Spleen (tissue), 11 donors: ENCODE data around the gene FBXO28. TPM values are rescaled to one million over a fixed set of nuclear protein-coding genes. Genes with fewer than 3 reads are reported as not detected.

Experiments used
- DNase-seq: peaks from one replicate; pipeline ENCODE4 v3.0.0-alpha.2; 2020
- H3K27ac ChIP-seq, 8 donors: fragments of 200-600 bp; sonication (generic) in 7 of 8; 1 replicate in 4 of 8; 2 replicates in 4 of 8; pipeline versions ENCODE4 v1.5.0 to v1.8.0; 2016 to 2021; ENCODE audit warnings: inconsistent platforms in 4 of 8, mild to moderate bottlenecking in 4 of 8, moderate library complexity in 1 of 8
- H3K27me3 ChIP-seq, 7 donors: fragments of 200-600 bp; sonication (generic) in 6 of 7; replicated peaks in 1 of 7; 1 replicate in 4 of 7; 2 replicates in 3 of 7; pipeline versions ENCODE4 v1.5.0 to v1.8.0; 2016 to 2021; ENCODE audit warnings: inconsistent platforms in 3 of 7, mild to moderate bottlenecking in 1 of 7
- H3K36me3 ChIP-seq, 6 donors: fragments of 200-600 bp; sonication (generic) in 5 of 6; 1 replicate in 4 of 6; 2 replicates in 2 of 6; pipeline versions ENCODE4 v1.5.0 to v1.8.0; 2016 to 2021; ENCODE audit warnings: inconsistent platforms in 2 of 6
- H3K4me1 ChIP-seq, 6 donors: fragments of 200-600 bp; sonication (generic) in 5 of 6; 1 replicate in 3 of 6; 2 replicates in 3 of 6; pipeline versions ENCODE4 v1.5.0 to v1.8.0; 2016 to 2021; ENCODE audit warnings: inconsistent platforms in 3 of 6
- H3K4me3 ChIP-seq, 8 donors: fragments of 200-600 bp; sonication (generic) in 7 of 8; 1 replicate in 4 of 8; 2 replicates in 4 of 8; pipeline versions ENCODE4 v1.5.0 to v1.8.0; 2016 to 2021; ENCODE audit warnings: inconsistent platforms in 4 of 8, mild to moderate bottlenecking in 4 of 8, moderate library complexity in 2 of 8
- H3K9me3 ChIP-seq, 8 donors: fragments of 200-600 bp; sonication (generic) in 7 of 8; 1 replicate in 4 of 8; 2 replicates in 4 of 8; pipeline versions ENCODE4 v1.5.0 to v1.8.0; 2016 to 2021; ENCODE audit warnings: inconsistent platforms in 4 of 8
- CTCF ChIP-seq, 11 experiments: fragments of 200-600 bp in 7 of 11; fragments of 450-650 bp in 4 of 11; sonication (generic) in 4 of 11; IDR thresholded peaks in 8 of 11; conservative IDR thresholded peaks in 3 of 11; 1 replicate in 7 of 11; 2 replicates in 4 of 11; pipeline versions ENCODE4 v1.4.0 to v1.8.0; 2016 to 2021; ENCODE audit warnings: antibody characterized with exemption in 11 of 11, inconsistent platforms in 4 of 11, mild to moderate bottlenecking in 1 of 11
- POLR2A ChIP-seq, 3 donors: fragments of 450-650 bp; IDR thresholded peaks; one replicate each; pipeline ENCODE4 v1.5.1; 2017; ENCODE audit warnings: antibody characterized with exemption in 3 of 3, mild to moderate bottlenecking in 1 of 3
- POLR2AphosphoS5 ChIP-seq, 3 donors: sonication (generic); formaldehyde crosslinking; IDR thresholded peaks; one replicate each; pipeline ENCODE4 v1.5.1; 2017; ENCODE audit warnings: antibody characterized with exemption in 3 of 3
- WGBS, 5 donors: extraction: QIAGEN DNeasy Blood & Tissue Kit in 3 of 5; methylation state at CpG; one replicate each; pipeline versions ENCODE4 v1.1.5 to v1.1.7; 2013 to 2018; 5-methylcytosine and 5-hydroxymethylcytosine counted together
- intact Hi-C: fragments of 100-400 bp; cut with DNase I; formaldehyde crosslinking; loops from one replicate; pipeline ENCODE4 v1.15.0; 2023; ENCODE audit warnings: low total_unique reads
- polyA plus RNA-seq, 3 donors: library from polyadenylated mRNA; stranded (reverse); fragments of 200-250 nt; gene quantifications; one replicate each; pipeline ENCODE4 v1.2.1, GENCODE V29; 2013
- total RNA-seq, 7 donors: library from RNA; depleted of rRNA in 3 of 7; stranded (reverse); fragments of >200 nt in 3 of 7; fragmentation: NEBNext Ultra II Directional in 4 of 7; extraction: Animal tissue kit (Norgen Biotek cat#: 25700) in 4 of 7; gene quantifications; one replicate each; pipeline versions ENCODE4 v1.1.0 to v1.2.1, GENCODE V29; 2016 to 2021
- donor health status: healthy with polysubstance abuse.
- donor health status: DM: no; HTN: no; CAD: no; lungs with moderate emphysema.
- donor health status: DM: no; HTN: no; CAD: no.
- donor health status: Bipolar disorder and iron deficiency.
- donor health status: healthy.
- donor health status: DM: no; HTN: no; CAD: no.
- donor health status: DM: yes; HTN: yes; CAD: no.

FBXO28 gene
- total and polyA plus RNA-seq, 10 donors: 7.3 to 34.5 (median 25.9) TPM

GRCh38 chr1:224108991-224109390 lies 4.9 kb upstream of the FBXO28 start:
- intact Hi-C loops: no loop called here
- H3K27ac ChIP-seq: no peak overlapping the region
- peaks cover 0 to 3% (median 0%) of the 10 kb centered on the region in 7 donors for H3K27me3 ChIP-seq
- H3K9me3 ChIP-seq: no peaks in the 10 kb centered on the region
- H3K4me1 ChIP-seq: peaks cover 0 to 18% (median 11%) of the 10 kb centered on the region in 6 donors
- TF ChIP-seq POLR2A (IDR thresholded peaks at IDR 0.05): no peak
- no peak for TF ChIP-seq CTCF (IDR thresholded peaks at IDR 0.05 in 8 of 11, conservative IDR thresholded peaks at IDR 0.05 in 3 of 11)
- no peak for TF ChIP-seq POLR2AphosphoS5 (IDR thresholded peaks at IDR 0.05)
- DNase-seq: no peak
- H3K4me3 ChIP-seq: no peak overlapping the region
- no peaks in the 10 kb centered on the region for H3K36me3 ChIP-seq

DNA sequence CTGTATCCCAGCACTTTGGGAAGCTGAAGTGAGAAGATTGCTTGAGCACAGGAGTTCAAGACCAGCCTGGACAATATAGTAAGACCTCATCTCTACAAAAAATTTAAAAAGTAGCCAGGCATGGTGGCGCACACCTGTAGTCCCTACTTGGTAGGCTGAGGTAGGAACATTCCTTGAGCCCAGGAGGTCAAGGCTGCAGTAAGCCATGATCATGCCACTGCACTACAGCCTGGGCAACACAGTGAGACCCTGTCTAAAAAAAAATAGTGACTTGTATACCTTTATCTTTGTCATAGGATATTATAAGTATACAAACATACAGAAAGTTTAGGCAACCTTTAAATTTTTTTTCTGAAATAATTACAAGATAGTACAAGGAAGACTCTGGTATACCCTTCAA lies 3.9 kb upstream of the FBXO28 start:
- Histone ChIP-seq H3K4me1 (peaks cover 2 to 25% (median 15%) of the 10 kb centered on the region in 6 donors), H3K27ac (no peak overlapping the region), H3K36me3 (no peaks in the 10 kb centered on the region), H3K27me3 (peaks cover 0 to 3% (median 0%) of the 10 kb centered on the region in 7 donors), H3K9me3 (no peaks in the 10 kb centered on the region), H3K4me3 (no peak overlapping the region)
- intact Hi-C loops: no loop called here
- no peak for DNase-seq
- TF ChIP-seq POLR2AphosphoS5 (IDR thresholded peaks at IDR 0.05): no peak
- no peak for TF ChIP-seq POLR2A (IDR thresholded peaks at IDR 0.05)
- no peak for TF ChIP-seq CTCF (IDR thresholded peaks at IDR 0.05 in 8 of 11, conservative IDR thresholded peaks at IDR 0.05 in 3 of 11)
- WGBS, 5 donors: 95 to 100% (median 97%) methylated on average over 1 of the region's 1 CpG

GRCh38 chr1:224113005-224113404 lies 906 bp upstream of the FBXO28 start:
- TF ChIP-seq CTCF (IDR thresholded peaks at IDR 0.05 in 8 of 11, conservative IDR thresholded peaks at IDR 0.05 in 3 of 11): no peak
- TF ChIP-seq POLR2A (IDR thresholded peaks at IDR 0.05): no peak
- TF ChIP-seq POLR2AphosphoS5 (IDR thresholded peaks at IDR 0.05): no peak
- peak overlapping the region in 3 of 8 donors; percentile 91 to 98 (median 93) for H3K27ac ChIP-seq
- peaks cover 21 to 45% (median 34%) of the 10 kb centered on the region in 6 donors for H3K4me1 ChIP-seq
- DNase-seq: no peak
- peaks cover 0 to 3% (median 0%) of the 10 kb centered on the region in 7 donors for H3K27me3 ChIP-seq
- no peaks in the 10 kb centered on the region for H3K9me3 ChIP-seq
- intact Hi-C loops: no loop called here
- peaks cover 0 to 7% (median 0%) of the 10 kb centered on the region in 6 donors for H3K36me3 ChIP-seq
- H3K4me3 ChIP-seq: peak overlapping the region in 1 of 8 donors; percentile 88
- WGBS, 5 donors: 76 to 82% (median 80%) methylated on average over 10 of the region's 10 CpGs

- Histone ChIP-seq H3K27ac (peak overlapping the region; percentile 91 to 98 (median 98)), H3K36me3 (peaks cover 0 to 13% (median 0%) of the 10 kb centered on the region in 6 donors), H3K4me3 (peak overlapping the region; percentile 61 to 88 (median 78)), H3K27me3 (peaks cover 0 to 3% (median 0%) of the 10 kb centered on the region in 7 donors), H3K4me1 (peaks cover 21 to 51% (median 34%) of the 10 kb centered on the region in 6 donors), H3K9me3 (no peaks in the 10 kb centered on the region)
- intact Hi-C loops: no loop called here
- DNase-seq: no peak
- 35 to 47% (median 36%) methylated on average over 2 of the region's 2 CpGs for WGBS, 5 donors
- TF ChIP-seq POLR2AphosphoS5 (IDR thresholded peaks at IDR 0.05): no peak
- TF ChIP-seq POLR2A (IDR thresholded peaks at IDR 0.05): no peak
- no peak for TF ChIP-seq CTCF (IDR thresholded peaks at IDR 0.05 in 8 of 11, conservative IDR thresholded peaks at IDR 0.05 in 3 of 11)
Measured at GRCh38 chr1:224113545-224113917, 380 bp upstream of the FBXO28 start.
